Measurements from ENCODE around the gene ENGASE.
A peak's percentile ranks its signal among the peaks of the same experiment; 100 is the strongest.

Gene ENGASE

DNA sequence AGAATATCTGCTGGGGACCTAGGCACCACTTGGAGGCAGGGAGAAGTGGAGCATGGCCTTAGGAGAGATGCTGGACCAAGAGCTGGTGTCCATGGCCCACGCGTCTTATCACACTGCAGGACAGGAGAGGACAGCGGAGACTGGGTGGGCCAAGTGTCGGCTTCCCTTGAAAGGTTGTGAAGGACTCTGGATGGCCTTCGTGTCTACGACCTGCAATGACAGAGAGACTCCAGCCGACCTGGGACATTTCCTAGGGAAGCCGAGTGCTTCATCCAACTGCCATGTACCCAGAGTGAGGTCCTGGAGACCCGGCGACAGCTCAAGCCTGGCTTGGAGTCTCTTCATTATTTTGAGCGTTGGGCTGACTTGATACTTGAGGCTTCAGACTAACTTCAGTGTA lies 30.2 kb upstream of the ENGASE start:
- Histone ChIP-seq H3K27ac (ENCODE audit: low read depth, low read length) (no peak overlapping the region), H3K4me1 (ENCODE audit: control insufficient read depth in 1 of 2, insufficient read depth in 2 of 2, low read length in 2 of 2) (no peaks in the 10 kb centered on the region), H3K4me2 (ENCODE audit: low read length) (no peak overlapping the region), H4K91ac (ENCODE audit: low read depth, low read length) (no peak overlapping the region), H2AK5ac (ENCODE audit: low read length) (no peak overlapping the region), H3K4me3 (ENCODE audit: low read depth, low read length) (no peak overlapping the region), H3K36me3 (ENCODE audit: control insufficient read depth in 1 of 2, insufficient read depth in 2 of 2, low read length in 2 of 2) (no peaks in the 10 kb centered on the region), H3K27me3 (ENCODE audit: insufficient read depth, low read length) (no peaks in the 10 kb centered on the region), H2BK120ac (ENCODE audit: insufficient read depth, low read length, poor library complexity) (no peak overlapping the region), H3K4ac (ENCODE audit: low read depth, low read length) (no peak overlapping the region), H2AFZ (ENCODE audit: insufficient read depth, low read length, poor library complexity) (no peak overlapping the region), H3K9me3 (ENCODE audit: insufficient read depth, low read depth, low read length) (peaks cover 7% of the 10 kb centered on the region), H3K9ac (ENCODE audit: low read length) (no peak overlapping the region), H3K14ac (ENCODE audit: low read length) (no peak overlapping the region), H2BK5ac (ENCODE audit: low read depth, low read length, poor library complexity) (no peak overlapping the region), H4K8ac (ENCODE audit: low read depth, low read length) (no peak overlapping the region), H4K12ac (ENCODE audit: low read depth, low read length) (no peak overlapping the region), H3K79me1 (ENCODE audit: low read length) (no peaks in the 10 kb centered on the region), H2BK12ac (ENCODE audit: low read length) (no peak overlapping the region), H3K79me2 (ENCODE audit: control insufficient read depth, insufficient read depth, low read length, poor library complexity) (no peaks in the 10 kb centered on the region), H3K23ac (ENCODE audit: low read length) (no peak overlapping the region), H3K18ac (ENCODE audit: low read length) (no peak overlapping the region)
- WGBS (ENCODE audit: extremely low coverage, insufficient coverage, insufficient read length) = no CpG with 5 or more reads among the region's 11 CpGs
- no peak for DNase-seq

DNA sequence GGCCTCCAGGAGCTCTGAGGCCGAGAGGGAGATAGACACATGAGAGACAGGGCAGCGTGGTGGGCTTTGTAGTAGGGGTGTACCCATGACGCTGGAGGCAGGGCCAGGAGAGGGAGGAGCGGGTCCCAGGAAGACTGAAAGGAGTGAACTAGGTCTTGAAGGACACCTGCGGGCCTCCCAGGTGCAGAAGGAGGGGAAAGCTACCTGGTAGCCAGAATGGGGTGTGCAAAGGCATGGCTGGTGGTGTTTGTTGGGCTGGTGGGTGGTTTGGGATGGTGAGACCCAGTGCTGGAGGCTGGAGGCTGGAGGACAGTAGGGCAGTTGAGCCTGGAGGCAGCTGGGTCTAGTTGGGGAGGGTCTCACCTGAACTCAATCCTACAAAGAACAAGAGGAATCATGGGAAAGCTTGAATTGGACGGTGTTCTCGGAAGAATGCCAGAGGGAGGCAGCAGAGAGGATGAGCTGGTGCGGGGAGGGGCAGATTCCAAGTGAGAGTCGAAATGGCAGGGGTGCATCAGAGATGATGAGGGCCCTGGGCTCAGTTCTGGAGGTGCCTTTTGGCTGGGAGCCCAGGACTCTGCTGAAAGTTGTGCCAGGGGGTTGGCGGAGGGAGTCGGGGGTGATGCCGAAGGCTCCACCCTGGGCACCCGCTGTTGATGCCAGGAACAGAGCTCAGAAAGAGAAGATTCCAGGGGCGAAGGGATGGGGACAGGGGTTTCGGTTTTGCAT lies 29.5 kb upstream of the ENGASE start:
- H2AFZ ChIP-seq (ENCODE audit: insufficient read depth, low read length, poor library complexity) = no peak overlapping the region
- no peaks in the 10 kb centered on the region for H3K36me3 ChIP-seq (ENCODE audit: control insufficient read depth in 1 of 2, insufficient read depth in 2 of 2, low read length in 2 of 2)
- no peak overlapping the region for H4K8ac ChIP-seq (ENCODE audit: low read depth, low read length)
- no peak overlapping the region for H4K91ac ChIP-seq (ENCODE audit: low read depth, low read length)
- no peak overlapping the region for H4K12ac ChIP-seq (ENCODE audit: low read depth, low read length)
- no peak for DNase-seq
- peaks cover 10% of the 10 kb centered on the region for H3K9me3 ChIP-seq (ENCODE audit: insufficient read depth, low read depth, low read length)
- H3K4me3 ChIP-seq (ENCODE audit: low read depth, low read length) = no peak overlapping the region
- no peak overlapping the region for H2BK12ac ChIP-seq (ENCODE audit: low read length)
- no peaks in the 10 kb centered on the region for H3K4me1 ChIP-seq (ENCODE audit: control insufficient read depth in 1 of 2, insufficient read depth in 2 of 2, low read length in 2 of 2)
- H3K14ac ChIP-seq (ENCODE audit: low read length) = no peak overlapping the region
- H3K4me2 ChIP-seq (ENCODE audit: low read length) = no peak overlapping the region
- H3K4ac ChIP-seq (ENCODE audit: low read depth, low read length) = no peak overlapping the region
- no peaks in the 10 kb centered on the region for H3K79me1 ChIP-seq (ENCODE audit: low read length)
- H3K79me2 ChIP-seq (ENCODE audit: control insufficient read depth, insufficient read depth, low read length, poor library complexity) = no peaks in the 10 kb centered on the region
- H3K18ac ChIP-seq (ENCODE audit: low read length) = no peak overlapping the region
- no peak overlapping the region for H2BK120ac ChIP-seq (ENCODE audit: insufficient read depth, low read length, poor library complexity)
- H3K27ac ChIP-seq (ENCODE audit: low read depth, low read length) = no peak overlapping the region
- H3K27me3 ChIP-seq (ENCODE audit: insufficient read depth, low read length) = no peaks in the 10 kb centered on the region
- H2BK5ac ChIP-seq (ENCODE audit: low read depth, low read length, poor library complexity) = no peak overlapping the region
- WGBS (ENCODE audit: extremely low coverage, insufficient coverage, insufficient read length) = no CpG with 5 or more reads among the region's 15 CpGs
- H2AK5ac ChIP-seq (ENCODE audit: low read length) = no peak overlapping the region
- no peak overlapping the region for H3K23ac ChIP-seq (ENCODE audit: low read length)
- H3K9ac ChIP-seq (ENCODE audit: low read length) = no peak overlapping the region

DNA sequence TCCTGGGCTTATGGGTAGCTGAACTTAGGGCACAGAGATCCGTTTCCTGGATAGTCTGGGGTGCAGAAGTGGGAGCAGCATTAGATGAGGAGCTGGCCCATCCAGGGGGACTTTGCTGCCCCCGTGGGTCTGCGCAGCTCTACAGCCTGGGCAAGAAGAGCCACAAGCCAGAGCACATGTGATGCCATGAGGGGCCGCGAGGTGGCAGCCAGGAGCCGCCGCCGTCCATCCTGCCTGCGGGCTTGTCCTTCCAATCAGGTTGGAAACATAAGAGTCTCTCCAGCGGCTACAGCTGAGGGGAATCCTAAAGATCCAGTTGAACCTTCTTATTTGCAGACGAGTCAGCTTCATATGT lies 28.8 kb upstream of the ENGASE start:
- Histone ChIP-seq H3K27ac (ENCODE audit: low read depth, low read length) (no peak overlapping the region), H3K4me3 (ENCODE audit: low read depth, low read length) (no peak overlapping the region), H3K4me2 (ENCODE audit: low read length) (no peak overlapping the region), H3K79me1 (ENCODE audit: low read length) (no peaks in the 10 kb centered on the region), H2BK12ac (ENCODE audit: low read length) (no peak overlapping the region), H2BK120ac (ENCODE audit: insufficient read depth, low read length, poor library complexity) (no peak overlapping the region), H4K8ac (ENCODE audit: low read depth, low read length) (no peak overlapping the region), H3K36me3 (ENCODE audit: control insufficient read depth in 1 of 2, insufficient read depth in 2 of 2, low read length in 2 of 2) (no peaks in the 10 kb centered on the region), H2AFZ (ENCODE audit: insufficient read depth, low read length, poor library complexity) (no peak overlapping the region), H3K9me3 (ENCODE audit: insufficient read depth, low read depth, low read length) (peaks cover 10% of the 10 kb centered on the region), H3K14ac (ENCODE audit: low read length) (no peak overlapping the region), H3K79me2 (ENCODE audit: control insufficient read depth, insufficient read depth, low read length, poor library complexity) (no peaks in the 10 kb centered on the region), H3K4me1 (ENCODE audit: control insufficient read depth in 1 of 2, insufficient read depth in 2 of 2, low read length in 2 of 2) (no peaks in the 10 kb centered on the region), H3K27me3 (ENCODE audit: insufficient read depth, low read length) (no peaks in the 10 kb centered on the region), H2BK5ac (ENCODE audit: low read depth, low read length, poor library complexity) (no peak overlapping the region), H3K23ac (ENCODE audit: low read length) (no peak overlapping the region), H3K18ac (ENCODE audit: low read length) (no peak overlapping the region), H2AK5ac (ENCODE audit: low read length) (no peak overlapping the region), H3K4ac (ENCODE audit: low read depth, low read length) (no peak overlapping the region), H4K91ac (ENCODE audit: low read depth, low read length) (no peak overlapping the region), H4K12ac (ENCODE audit: low read depth, low read length) (no peak overlapping the region), H3K9ac (ENCODE audit: low read length) (no peak overlapping the region)
- peak; percentile 78 to 86 for DNase-seq
- no CpG with 5 or more reads among the region's 11 CpGs for WGBS (ENCODE audit: extremely low coverage, insufficient coverage, insufficient read length)

GRCh38 chr17:79046197-79046915 lies 28.3 kb upstream of the ENGASE start:
- no peak overlapping the region for H3K9ac ChIP-seq (ENCODE audit: low read length)
- no peak overlapping the region for H4K12ac ChIP-seq (ENCODE audit: low read depth, low read length)
- no peak overlapping the region for H3K23ac ChIP-seq (ENCODE audit: low read length)
- no CpG with 5 or more reads among the region's 25 CpGs for WGBS (ENCODE audit: extremely low coverage, insufficient coverage, insufficient read length)
- no peak overlapping the region for H3K4ac ChIP-seq (ENCODE audit: low read depth, low read length)
- H2AFZ ChIP-seq (ENCODE audit: insufficient read depth, low read length, poor library complexity) = no peak overlapping the region
- no peak overlapping the region for H2BK120ac ChIP-seq (ENCODE audit: insufficient read depth, low read length, poor library complexity)
- H3K18ac ChIP-seq (ENCODE audit: low read length) = no peak overlapping the region
- no peak for DNase-seq
- H3K27ac ChIP-seq (ENCODE audit: low read depth, low read length) = no peak overlapping the region
- no peak overlapping the region for H2BK5ac ChIP-seq (ENCODE audit: low read depth, low read length, poor library complexity)
- H3K79me1 ChIP-seq (ENCODE audit: low read length) = no peaks in the 10 kb centered on the region
- no peaks in the 10 kb centered on the region for H3K27me3 ChIP-seq (ENCODE audit: insufficient read depth, low read length)
- no peak overlapping the region for H4K8ac ChIP-seq (ENCODE audit: low read depth, low read length)
- H2BK12ac ChIP-seq (ENCODE audit: low read length) = no peak overlapping the region
- H3K4me3 ChIP-seq (ENCODE audit: low read depth, low read length) = no peak overlapping the region
- peaks cover 10% of the 10 kb centered on the region for H3K9me3 ChIP-seq (ENCODE audit: insufficient read depth, low read depth, low read length)
- H2AK5ac ChIP-seq (ENCODE audit: low read length) = no peak overlapping the region
- H3K79me2 ChIP-seq (ENCODE audit: control insufficient read depth, insufficient read depth, low read length, poor library complexity) = no peaks in the 10 kb centered on the region
- H3K4me2 ChIP-seq (ENCODE audit: low read length) = no peak overlapping the region
- no peak overlapping the region for H3K14ac ChIP-seq (ENCODE audit: low read length)
- H4K91ac ChIP-seq (ENCODE audit: low read depth, low read length) = no peak overlapping the region
- no peaks in the 10 kb centered on the region for H3K36me3 ChIP-seq (ENCODE audit: control insufficient read depth in 1 of 2, insufficient read depth in 2 of 2, low read length in 2 of 2)
- H3K4me1 ChIP-seq (ENCODE audit: control insufficient read depth in 1 of 2, insufficient read depth in 2 of 2, low read length in 2 of 2) = no peaks in the 10 kb centered on the region
